NCI-H146 treated with DMSO at 0.1 percent for 48 hours (cell line): ENCODE data around the gene RAB3C.

Experiments used
- DNase-seq: peaks from one replicate; lab custom pipeline; 2025; ENCODE audit not compliant: unreplicated experiment; lab: John Stamatoyannopoulos, UW

Gene RAB3C

GRCh38 chr5:58868931-58869330, 286.1 kb downstream of the RAB3C start:
- no peak for DNase-seq

- DNase-seq = no peak
Measured at GRCh38 chr5:58871648-58872242, 288.9 kb downstream of the RAB3C start.

GRCh38 chr5:58872670-58873273, 289.9 kb downstream of the RAB3C start:
- DNase-seq = no peak

- DNase-seq = no peak
Measured at GRCh38 chr5:58875599-58875998, 292.7 kb downstream of the RAB3C start.

- no peak for DNase-seq
Measured at GRCh38 chr5:58885260-58885659, 302.4 kb downstream of the RAB3C start.

- DNase-seq = peak; percentile 42
Measured at GRCh38 chr5:58886315-58887207, 303.7 kb downstream of the RAB3C start.

- DNase-seq = no peak
Measured at GRCh38 chr5:58887311-58887710, 304.4 kb downstream of the RAB3C start.

GRCh38 chr5:58887721-58888409, 305.0 kb downstream of the RAB3C start:
- no peak for DNase-seq

- no peak for DNase-seq
Measured at GRCh38 chr5:58890265-58890664, 307.4 kb downstream of the RAB3C start.

GRCh38 chr5:58890701-58891085, 307.8 kb downstream of the RAB3C start:
- no peak for DNase-seq

- peak; percentile 66 for DNase-seq
Measured at GRCh38 chr5:58891086-58891970, 308.5 kb downstream of the RAB3C start.

- DNase-seq = no peak
Measured at GRCh38 chr5:58891971-58892343, 309.1 kb downstream of the RAB3C start.

- DNase-seq = no peak
Measured at GRCh38 chr5:58893551-58893950, 310.7 kb downstream of the RAB3C start.

GRCh38 chr5:58898006-58898405, 315.1 kb downstream of the RAB3C start:
- DNase-seq = no peak

- DNase-seq = no peak
Measured at GRCh38 chr5:58898538-58898937, 315.7 kb downstream of the RAB3C start.

GRCh38 chr5:58901271-58901670, 318.4 kb downstream of the RAB3C start:
- no peak for DNase-seq

GRCh38 chr5:58902305-58902704, 319.4 kb downstream of the RAB3C start:
- DNase-seq = no peak

- no peak for DNase-seq
Measured at GRCh38 chr5:58902765-58903164, 319.9 kb downstream of the RAB3C start.

GRCh38 chr5:58904737-58905136, 321.9 kb downstream of the RAB3C start:
- DNase-seq = no peak

GRCh38 chr5:58905944-58906343, 323.1 kb downstream of the RAB3C start:
- DNase-seq = no peak
